Activated T-cell treated with anti-CD3 and anti-CD28 coated beads, Interleukin-2, amount 50 U/mL, for 48 hours (primary cell): ENCODE measurements around the gene HNRNPUL2.
"Not testable (repeated sequence)": the region's sequence is repeated elsewhere in the genome, so short reads cannot be mapped to it uniquely, and the experiment has no call there.

ENCODE experiments used
- DNase-seq, 2 experiments: peaks; one replicate each; pipeline ENCODE4 v3.0.0-alpha.2; 2020

Gene HNRNPUL2

DNA sequence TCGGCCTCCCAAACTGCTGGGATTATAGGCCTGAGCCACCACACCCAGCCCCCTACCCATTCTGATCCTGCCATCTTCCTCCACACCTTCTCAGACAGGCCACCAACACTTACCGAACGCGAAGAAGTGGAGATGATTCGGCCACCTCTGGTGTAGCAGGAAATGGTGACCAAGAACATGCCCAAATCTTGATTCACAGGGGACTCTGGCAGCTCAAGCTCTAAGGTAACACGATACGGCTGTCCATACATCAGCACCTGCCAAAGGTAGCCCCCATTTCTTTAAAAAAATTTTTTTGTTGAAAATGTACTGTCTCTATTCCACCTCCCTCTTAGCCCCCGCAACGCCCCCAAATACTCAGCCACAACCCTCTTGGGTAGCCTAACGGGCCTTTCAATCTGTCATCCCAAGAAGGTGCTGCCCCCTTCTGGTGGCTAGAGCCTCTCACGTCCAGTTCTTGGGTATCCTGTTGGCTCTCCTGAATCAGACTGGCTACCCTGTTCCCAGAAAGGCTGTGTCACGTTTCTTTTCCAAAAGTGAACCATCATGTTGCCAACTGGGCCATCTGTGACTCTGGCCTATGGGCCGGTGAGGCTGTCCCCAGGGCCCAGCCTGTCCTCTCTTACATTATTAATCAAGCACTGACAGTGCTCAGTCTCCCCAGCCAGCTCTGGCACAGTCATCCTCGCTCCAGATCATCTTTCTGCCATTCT, 32.6 kb downstream of the HNRNPUL2 start:
- DNase-seq = peak; percentile 81 to 83

DNA sequence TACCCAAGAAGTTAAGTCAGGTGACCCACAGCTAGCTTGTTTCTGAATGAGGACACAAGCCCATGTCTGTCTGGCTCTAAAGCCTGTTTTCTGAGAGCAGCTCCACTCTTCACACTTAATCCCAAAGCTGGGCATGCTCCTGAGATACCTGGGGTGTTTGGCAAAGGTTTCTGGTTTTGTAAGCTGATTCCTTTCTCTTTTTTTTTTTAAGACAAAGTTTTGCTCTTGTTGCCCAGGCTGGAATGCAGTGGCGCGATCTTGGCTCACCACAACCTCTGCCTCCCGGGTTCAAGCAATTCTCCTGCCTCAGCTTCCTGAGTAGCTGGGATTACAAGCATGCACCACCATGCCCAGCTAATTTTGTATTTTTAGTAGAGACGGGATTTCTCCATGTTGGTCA, 33.6 kb downstream of the HNRNPUL2 start:
- DNase-seq = not testable (repeated sequence)

DNA sequence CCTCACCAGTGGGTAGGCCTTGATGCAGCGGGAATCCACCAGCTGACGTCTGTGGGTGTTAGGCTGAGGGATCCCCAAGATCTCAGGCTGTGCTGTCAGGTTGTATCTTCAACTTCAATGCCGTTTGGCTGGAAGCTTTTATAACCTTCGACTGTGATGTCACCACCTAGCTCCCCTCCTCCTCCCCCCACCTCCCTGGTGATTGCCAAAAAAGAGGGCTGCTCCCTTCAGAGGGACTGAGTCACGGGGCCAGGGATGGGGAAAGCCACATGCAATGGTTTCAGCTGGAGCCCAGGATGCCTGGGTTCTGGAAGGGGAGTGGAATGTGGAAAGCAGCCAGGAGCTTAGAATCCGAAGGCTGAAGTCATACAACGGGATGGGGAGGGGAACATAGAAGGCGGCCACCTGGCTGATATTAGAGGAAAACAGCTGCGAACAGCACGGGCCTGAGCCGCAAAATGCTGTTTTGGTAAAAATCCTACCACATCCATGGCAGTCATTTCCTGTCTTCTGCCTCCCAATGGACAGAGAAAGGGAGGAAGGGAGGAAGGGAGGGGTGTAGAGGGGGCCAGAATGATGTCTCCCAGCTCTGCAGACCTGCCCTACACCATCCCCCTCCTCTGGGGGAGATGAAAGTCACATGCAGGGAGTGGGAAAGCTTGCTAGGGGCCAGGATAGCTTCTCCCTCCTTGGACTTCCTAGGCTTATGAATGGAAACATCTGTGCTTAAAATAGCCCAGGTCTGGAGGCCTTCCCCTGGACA, 37.7 kb downstream of the HNRNPUL2 start, which contains the start of gene LRRN4CL:
Gene LRRN4CL (minus strand): TSS at position 110 of the 763 bp plus-strand sequence. CDS start 1,022 bp downstream, outside the sequence.
- DNase-seq = no peak

DNA sequence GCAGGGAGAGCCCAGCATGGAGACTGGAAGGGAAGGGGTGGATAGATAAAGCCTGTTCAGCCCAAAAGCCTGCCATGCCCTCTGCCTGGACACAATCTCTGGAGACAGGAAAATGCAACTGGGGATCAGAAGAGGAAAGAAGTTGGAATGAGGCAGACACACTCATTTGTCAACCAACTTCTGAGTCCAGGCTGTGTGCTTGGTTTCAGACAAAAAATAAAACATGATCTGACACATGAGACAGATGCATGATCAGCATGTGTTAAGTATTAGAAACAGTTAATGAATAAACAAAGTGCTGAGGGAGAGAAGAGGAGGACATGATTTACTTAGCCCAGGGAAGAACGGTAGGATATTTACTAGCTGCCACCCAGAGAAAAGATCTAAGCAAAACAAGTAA, 38.8 kb downstream of the HNRNPUL2 start:
- DNase-seq = no peak

DNA sequence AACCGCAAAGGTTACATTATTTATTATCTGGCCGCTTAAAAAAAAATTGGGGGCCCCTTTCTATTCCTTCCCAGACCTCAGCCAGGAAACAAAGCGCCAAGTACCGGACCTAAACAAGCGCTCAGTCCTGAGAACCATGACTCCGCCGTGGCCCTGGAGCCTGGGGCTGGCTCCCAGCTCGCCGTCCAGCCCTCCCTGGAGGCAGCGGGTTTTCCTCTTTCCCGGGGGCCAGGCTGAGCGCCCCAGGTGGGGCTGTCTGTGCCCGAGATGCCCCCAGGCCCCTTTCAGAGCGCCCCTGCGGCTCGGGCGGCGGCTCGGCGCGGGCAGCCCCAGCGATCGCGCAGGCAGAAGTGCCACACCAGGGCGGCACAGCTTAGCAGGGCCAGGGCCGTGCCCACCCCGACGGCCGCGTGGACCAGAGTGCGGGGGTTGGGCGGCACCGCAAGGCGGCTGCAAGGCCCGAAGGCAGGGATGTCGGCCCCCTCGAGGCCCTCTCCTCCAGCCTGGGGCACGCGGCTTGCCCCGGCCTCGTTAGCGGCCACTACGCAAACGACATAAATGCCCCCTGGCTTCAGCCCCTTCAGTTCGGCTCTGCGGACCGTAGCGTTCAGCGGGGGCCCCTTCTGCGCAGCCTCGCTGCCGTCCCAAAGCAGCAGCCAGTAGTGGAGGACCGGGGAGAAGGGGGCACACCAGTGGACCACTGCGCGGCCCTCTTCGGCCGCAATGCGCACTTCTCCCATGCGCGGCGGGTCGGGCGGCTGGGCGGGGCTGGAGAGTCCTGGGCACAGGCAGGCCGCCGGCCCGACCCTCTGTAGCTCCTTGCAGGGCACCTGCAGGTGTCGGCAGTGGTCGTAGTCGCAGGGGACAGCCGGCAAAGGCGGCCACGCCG, 39.5 kb downstream of the HNRNPUL2 start:
- DNase-seq = no peak

DNA sequence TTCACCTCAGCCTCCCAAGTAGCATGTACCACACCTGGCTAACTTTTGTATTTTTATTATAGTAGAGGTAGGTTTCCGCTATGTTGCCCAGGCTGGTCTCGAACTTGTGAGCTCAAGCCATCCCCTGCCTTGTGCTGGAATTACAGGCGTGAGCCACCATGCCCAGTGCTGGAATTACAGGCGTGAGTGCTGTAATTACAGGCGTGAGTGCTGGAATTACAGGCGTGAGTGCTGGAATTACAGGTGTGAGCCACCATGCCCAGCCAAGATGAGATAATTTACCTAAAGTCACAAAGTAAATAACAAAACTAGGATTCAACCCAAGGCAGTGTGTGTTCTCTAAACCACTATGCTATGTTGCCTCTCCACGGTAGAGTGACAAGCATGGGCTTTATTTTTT, 44.7 kb downstream of the HNRNPUL2 start:
- no peak for DNase-seq

DNA sequence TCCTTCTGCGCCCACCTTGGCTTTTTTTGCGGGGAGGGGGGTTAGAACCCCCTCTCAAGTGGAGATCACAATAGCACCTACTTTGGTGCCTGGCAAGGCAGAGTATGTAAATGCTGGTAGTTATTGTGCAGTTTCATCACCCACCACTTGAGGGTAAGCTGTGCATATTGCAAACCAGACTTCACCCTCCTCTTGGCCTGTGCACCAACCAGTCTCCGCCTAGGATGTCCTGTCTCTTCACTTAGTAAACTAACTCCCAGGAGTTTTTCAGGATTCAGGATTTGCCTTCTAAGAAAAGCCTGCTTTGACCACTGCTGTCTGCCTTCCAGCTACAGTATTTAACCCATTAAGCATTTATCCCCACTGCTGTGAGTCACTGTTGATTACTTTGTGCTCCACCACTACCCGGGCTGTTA, 46.4 kb downstream of the HNRNPUL2 start:
- DNase-seq = peak in 1 of 2 experiments; percentile 52

DNA sequence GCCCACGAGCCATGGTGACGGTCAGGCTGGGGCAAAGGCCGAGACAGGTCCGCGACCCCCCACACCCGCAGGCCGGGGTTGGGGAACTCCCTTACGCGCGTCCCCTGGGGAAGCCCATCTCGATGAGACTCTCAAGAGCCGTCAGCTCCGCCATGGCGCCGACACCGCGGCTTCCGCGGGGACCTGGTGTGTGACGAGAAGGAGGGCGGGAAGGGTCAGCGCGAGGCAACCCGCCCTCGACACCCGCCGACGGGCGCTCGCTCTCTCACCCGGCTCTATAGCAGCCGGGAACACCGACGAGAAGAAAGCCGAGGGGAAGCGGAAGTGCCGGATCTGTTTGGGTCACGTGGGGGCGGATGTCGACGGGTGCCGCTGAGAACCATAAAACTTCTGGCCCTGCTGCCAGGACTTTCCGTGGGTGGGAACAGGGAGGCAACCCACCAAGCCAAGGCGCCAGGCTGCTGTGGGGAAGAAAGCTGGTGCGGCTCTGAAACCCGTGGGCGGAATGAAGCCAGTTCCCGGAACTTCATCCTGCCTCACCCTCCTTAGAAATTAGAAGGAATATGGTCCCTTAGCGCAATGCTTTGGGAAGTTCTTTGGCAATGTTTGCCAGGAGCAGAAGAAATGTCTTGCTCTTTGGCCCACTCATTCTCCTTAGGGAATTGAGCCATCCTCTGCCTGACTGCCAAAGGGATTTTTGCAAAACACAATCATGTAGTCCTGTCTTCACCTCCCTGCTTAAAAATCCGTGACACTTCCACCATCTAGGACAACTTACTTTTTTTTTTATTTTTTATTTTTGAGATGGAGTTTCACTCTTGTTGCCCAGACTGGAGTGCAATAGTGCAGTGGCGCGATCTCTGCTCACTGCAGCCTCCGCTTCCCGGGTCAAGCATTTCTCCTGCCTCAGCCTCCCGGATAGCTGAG, 48.2 kb downstream of the HNRNPUL2 start, which contains the start of gene UBXN1:
Gene UBXN1 (minus strand): TSS at position 304 of the 927 bp plus-strand sequence. CDS start 150 bp downstream, at position 154.
- DNase-seq = peak; percentile 90 to 92

DNA sequence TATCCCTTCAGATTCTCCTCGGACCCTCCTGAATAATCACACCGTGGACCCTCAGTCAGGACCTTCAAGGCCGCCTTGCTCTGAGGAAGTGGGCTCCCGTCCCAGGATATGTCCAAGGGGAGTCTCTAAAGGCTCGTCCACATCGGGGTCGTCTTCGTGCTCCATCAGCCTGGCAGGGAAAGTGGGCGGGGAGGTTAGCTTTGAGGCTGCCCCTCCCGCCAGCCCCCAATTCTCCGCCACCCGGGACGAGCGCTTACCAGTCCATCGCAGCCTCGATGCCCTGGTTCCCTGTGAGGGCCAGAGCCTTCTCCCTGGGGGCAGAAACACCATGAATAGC, 48.9 kb downstream of the HNRNPUL2 start:
- DNase-seq = no peak

DNA sequence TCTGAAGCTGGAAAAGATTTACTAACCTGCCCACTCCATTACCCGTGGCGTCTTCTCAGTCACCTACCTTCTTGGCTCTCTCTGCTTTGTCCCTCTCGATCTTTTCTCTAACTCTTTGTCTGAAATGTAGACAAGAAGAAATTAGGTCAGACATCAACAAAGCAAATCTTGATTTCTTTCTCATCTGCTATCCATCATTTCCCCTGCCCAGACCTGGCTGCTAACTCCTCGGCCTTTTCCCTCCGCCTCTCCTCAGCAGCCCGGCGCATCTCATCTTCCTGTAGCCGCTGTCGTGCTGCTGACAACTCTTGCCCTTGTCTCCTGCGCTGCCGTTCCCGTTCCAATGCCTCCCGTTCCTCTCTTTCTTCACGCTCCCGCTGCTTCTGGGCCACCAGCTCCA, 49.5 kb downstream of the HNRNPUL2 start:
- DNase-seq = no peak

DNA sequence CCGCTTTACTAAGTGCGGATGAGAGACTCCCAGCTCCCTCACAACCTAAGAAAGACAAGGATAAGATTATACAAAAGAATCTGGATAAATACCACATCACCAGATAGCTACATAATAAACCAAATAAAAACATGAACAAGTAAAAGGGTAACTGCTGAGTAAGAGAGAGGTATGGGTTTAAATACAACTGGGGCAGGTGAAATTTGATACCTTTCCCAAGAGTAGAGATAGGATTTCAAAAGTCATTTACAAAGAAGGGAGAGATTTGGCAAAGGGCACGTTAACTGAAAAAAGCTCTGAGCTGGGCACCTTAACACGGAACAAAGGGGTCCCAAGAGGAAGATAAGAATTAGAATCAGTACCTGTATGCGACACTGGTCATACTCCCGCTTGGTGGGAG, 50.1 kb downstream of the HNRNPUL2 start:
- no peak for DNase-seq

DNA sequence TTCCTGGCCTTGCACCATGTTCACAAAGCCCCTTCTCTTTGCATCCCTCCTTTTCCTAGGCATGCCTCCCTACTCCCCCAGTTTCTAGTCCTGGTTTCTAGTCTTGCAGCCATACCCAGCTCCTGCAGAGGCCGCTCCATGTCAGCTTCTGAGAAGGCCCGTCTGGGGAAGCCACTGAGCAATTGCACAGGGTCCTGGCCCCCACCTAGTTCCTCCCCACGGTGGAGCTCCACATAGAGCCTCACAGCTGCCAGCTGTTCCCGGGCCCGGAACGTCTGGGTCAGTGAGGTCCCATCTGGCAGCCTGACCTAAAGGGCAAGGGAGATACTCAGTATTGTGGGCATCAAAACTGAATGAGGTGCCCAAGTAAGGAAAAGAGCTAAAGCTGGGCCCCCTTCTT, 50.6 kb downstream of the HNRNPUL2 start:
- no peak for DNase-seq

DNA sequence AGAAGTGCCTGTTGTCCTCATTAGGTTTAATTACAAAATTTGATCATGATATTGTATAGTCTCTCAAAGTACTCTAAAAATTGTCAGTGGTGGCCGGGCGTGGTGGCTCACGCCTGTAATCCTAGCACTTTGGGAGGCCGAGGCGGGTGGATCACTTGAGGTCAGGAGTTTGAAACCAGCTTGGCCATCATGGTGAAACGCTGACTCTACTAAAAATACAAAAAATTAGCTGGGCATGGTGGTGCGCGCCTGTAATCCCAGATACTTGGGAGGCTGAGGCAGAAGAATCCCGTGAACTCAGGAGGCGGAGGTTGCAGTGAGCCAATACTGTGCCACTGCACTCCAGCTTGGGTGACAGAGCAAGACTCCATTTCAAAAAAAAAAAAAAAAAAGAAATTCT, 51.8 kb downstream of the HNRNPUL2 start:
- not testable (repeated sequence) for DNase-seq

DNA sequence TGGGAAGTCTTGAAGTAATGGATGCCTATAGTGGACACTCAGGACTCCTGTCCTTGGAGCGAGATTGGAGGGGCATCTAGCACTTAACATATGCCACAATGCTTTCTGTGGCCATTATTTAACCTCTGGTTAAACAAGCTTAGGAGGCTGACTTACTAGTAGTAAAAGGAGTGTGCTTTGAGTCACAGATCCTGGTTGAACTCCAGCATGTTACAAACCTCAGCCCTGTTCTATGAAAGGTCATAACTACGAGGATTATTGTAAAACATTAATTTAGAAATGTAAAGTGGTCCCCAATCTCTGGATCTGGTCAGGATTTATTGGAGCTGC, 54.1 kb downstream of the HNRNPUL2 start:
- no peak for DNase-seq

DNA sequence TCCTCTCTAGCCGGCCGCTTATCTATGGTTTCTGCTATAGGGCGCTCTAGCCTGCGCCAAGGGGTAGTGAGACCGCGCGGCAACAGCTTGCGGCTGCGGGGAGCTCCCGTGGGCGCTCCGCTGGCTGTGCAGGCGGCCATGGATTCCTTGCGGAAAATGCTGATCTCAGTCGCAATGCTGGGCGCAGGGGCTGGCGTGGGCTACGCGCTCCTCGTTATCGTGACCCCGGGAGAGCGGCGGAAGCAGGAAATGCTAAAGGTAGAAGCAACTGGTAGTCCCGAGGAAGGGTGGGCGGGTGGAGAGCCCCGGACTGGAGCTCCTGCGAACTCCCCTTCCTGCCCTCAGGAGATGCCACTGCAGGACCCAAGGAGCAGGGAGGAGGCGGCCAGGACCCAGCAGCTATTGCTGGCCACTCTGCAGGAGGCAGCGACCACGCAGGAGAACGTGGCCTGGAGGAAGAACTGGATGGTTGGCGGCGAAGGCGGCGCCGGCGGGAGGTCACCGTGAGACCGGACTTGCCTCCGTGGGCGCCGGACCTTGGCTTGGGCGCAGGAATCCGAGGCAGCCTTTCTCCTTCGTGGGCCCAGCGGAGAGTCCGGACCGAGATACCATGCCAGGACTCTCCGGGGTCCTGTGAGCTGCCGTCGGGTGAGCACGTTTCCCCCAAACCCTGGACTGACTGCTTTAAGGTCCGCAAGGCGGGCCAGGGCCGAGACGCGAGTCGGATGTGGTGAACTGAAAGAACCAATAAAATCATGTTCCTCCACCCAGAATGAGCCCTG, 55.5 kb downstream of the HNRNPUL2 start, which contains the start of the genes LBHD1 and UQCC3:
Gene LBHD1 (minus strand): TSS at position 660 of the 782 bp plus-strand sequence. CDS start 2,236 bp downstream, outside the sequence.
Gene UQCC3 (plus strand): TSS at position 66 of the 782 bp plus-strand sequence. CDS start 73 bp downstream, at position 139.
- peak; percentile 90 to 92 for DNase-seq

DNA sequence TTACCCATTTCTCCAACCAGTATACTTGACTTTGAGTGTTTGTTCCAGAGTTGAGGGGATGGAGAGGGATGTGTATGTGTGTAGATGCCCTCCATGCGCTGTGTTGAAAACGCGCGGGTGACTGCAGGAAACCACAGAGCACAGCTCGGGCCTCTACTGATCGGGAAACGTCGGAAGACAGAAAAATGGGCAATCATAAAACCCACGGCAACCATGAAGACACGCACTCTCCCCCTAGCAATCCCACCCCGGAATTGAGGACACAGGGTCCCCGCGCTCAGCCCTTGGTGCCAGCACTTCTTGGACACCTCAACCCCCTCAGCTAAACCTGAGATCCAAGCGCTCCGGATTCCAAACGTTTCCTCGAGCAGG, 56.0 kb downstream of the HNRNPUL2 start:
- DNase-seq = no peak

DNA sequence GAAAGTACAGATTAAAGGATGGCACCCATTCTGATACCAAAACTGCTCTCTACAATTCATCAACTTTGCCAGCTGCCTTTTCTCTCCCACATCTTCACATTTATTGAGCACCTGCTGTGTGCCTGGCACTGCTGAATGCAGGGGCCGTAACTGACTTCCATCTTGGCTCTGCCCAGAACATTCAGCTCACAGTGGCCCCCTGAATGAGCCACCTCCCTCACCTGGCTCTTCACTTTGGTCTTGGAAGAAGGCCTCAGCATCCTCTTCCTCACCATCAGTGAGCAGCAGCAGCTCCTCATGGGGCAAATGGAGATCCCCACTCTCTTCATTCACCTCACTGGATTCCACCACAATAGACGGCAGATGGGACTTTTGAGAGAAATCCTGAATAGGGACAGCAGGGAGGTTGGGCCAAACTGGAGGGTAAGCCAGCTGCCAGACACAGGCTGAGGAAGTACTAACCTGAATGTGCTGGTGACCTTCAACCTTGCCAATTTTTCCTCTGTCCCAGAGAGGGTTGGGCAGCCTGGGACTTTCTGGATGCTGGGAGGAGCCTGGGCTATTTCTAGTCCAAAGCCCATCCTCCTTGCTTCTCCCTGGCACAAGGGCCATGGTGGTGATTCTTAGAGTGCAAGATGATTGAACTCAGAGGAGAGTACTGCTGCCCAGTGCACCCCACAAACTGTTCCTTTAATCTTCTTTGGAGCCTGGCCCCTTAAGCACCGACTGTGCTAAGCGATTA, 57.7 kb downstream of the HNRNPUL2 start:
- DNase-seq = no peak

DNA sequence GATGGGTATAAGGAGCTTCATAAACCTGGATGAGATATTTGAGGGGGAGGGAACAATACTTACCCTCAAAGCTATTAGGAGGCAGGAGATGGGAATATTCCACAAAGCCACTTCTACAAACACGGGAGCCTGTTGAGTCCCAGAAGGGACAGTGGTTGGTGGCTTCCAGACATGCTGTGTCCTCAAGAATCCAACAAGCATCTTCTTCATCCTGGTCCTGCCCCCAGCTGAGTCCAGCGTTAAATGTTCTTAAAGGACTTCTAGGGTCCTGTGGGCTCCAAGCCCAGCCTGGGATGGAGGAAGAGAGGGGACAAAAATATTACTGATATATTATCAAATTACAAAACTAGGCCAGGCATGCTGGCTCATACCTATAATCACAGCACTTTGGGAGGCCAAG, 59.8 kb downstream of the HNRNPUL2 start:
- DNase-seq = peak in 1 of 2 experiments; percentile 37

DNA sequence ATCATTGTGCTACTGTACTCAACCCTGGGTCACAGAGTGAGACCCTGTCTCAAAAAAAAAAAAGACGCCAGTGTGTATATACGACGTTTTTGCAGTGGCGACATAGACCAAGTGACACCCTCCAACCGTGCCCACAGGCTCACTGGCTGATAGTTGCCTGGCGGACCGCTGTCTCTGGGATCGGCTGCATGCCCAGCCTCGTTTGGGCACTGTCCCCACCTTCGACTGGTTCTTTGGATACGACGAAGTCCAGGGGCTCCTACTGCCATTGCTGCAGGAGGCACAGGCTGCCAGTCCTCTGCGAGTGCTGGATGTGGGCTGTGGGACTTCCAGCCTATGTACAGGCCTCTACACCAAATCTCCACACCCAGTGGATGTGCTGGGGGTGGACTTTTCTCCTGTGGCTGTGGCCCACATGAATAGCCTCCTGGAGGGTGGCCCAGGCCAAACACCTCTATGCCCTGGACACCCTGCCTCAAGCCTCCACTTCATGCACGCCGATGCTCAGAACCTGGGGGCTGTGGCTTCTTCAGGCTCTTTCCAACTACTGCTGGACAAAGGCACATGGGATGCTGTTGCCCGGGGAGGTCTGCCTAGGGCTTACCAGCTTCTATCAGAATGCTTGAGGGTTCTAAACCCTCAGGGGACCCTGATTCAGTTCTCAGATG, 60.9 kb downstream of the HNRNPUL2 start:
- peak; percentile 57 to 60 for DNase-seq
